Glomerular visceral epithelial cell (primary cell): ENCODE data around the gene ALB.

ENCODE experiments used
- DNase-seq: peaks from one replicate; pipeline ENCODE4 v3.0.0-alpha.2; 2016; ENCODE audit errors: extremely low spot score

The ALB gene

DNA sequence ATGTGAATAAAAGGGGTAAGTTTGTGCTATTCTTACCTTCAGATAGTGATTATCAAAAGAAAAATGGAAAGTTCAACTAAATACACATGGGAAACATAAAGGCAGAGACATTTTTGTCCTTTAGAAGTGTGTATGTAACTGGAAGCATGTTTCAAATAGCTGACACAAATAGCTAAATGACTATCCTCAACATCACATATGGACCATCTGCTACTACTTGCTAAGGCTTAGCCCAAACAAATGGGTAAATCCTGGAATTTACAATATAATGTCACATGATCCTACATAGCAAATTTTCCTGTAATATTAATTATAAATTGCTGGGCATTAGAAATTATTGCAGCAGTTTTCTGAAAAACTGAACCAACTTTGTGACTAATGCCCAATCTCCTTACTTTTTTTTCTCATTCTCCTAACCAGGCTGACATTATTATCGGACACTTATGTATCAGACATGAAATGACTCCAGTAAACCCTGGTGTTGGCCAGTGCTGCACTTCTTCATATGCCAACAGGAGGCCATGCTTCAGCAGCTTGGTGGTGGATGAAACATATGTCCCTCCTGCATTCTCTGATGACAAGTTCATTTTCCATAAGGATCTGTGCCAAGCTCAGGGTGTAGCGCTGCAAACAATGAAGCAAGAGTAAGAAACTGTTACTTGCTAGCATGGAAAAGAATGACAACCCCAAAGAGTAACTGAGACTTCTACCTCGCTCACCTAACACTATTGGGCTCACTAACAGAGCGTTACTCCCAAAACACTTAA lies 48.1 kb downstream of the ALB start:
- DNase-seq: no peak

DNA sequence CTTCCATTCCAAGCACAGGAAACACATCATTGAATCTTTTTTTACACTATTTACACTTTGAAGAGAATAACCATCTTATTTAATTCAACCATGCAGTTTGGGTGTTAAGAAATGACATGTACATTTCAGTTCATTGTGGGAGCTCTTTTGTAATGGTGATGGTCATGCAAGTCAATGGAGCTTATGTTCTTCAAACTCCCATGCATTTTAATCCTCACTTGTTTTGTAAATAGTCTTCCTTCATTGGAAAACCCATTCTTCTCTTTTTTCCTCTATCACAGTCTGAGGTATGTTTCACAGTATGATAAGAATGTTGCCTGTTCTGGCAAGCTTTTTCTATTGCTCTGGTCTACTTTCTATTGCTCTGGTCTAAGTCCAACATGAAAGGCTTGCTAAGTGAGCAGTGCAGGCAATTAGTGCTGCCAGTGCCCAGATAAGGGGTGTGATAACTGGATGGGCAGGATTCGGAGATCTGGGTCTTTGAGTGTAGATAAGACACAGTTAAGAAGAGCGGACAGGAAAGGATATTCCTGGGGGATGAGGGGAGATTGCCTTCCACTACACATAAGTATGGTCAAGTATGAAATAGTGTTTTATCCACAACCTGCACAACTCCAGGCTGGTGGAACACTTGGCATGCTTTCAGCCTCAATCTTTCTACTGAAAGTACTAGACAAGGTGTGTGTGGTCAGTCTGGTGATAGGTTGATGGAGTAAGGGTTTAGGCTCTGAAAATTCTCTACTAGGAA lies 49.0 kb downstream of the ALB start:
- DNase-seq: no peak

DNA sequence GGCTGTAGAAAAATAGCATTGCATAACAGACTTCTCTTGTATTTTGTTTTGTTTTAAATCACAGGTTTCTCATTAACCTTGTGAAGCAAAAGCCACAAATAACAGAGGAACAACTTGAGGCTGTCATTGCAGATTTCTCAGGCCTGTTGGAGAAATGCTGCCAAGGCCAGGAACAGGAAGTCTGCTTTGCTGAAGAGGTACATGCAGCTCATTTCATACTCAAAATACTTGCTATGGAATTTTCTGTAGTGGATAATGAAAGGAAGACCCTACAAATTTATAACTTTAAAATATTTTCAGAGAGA lies 49.6 kb downstream of the ALB start:
- DNase-seq: peak; percentile 21

DNA sequence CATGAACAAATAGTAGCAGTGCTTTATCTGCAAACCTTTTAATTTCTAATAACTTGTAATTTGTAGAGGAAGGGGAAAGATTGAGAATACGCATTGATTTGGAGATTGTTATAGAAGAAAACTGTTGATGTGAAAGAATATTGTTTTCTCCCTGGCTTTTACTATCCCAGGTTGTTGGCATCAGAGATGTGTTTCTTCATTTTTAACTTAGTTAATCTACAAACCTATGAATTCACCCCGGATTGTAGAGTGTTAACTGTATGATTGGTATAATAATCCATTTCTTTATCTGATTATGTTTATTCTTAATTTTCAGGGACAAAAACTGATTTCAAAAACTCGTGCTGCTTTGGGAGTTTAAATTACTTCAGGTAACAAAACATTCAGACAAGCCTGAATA lies 50.8 kb downstream of the ALB start:
- DNase-seq: no peak

DNA sequence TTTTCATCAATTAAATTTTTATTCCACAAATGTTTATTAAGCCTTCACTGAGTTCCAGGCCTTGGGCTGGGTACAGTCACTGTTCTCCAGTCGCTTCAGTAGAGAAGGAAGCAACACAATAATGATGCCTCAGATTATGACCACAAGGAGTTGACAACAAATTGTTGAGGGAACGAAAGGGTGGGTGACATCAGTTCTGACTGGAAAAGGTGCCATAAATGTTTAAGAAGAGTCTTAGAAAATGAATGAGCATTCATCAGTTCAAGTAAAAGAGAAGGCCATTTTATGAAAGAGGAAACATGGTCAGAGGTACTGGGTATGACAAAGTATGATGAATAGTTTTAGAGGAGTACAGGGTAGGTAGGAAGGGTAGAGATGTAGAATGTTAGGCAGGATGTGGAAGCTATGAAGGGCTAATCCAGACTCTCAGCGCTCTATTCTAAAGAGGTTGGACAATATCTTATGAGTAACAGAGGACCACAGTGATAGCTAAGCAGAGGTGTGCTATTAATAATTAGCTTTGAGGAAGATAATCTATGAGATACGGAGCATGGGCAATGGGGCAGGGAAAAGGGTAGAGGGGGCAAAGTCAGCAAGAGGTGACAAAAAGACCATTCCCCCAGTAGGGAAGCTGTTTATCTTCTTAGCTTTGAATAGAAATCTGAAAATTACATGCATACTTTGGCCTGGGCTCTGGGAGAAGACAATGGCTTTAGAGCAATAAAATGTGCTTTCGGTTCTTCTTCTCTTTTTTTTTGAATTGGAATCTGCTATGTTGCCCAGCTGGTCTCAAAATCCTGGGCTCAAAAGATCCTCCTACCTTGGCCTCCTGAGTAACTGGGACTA lies 52.3 kb downstream of the ALB start:
- DNase-seq: no peak

DNA sequence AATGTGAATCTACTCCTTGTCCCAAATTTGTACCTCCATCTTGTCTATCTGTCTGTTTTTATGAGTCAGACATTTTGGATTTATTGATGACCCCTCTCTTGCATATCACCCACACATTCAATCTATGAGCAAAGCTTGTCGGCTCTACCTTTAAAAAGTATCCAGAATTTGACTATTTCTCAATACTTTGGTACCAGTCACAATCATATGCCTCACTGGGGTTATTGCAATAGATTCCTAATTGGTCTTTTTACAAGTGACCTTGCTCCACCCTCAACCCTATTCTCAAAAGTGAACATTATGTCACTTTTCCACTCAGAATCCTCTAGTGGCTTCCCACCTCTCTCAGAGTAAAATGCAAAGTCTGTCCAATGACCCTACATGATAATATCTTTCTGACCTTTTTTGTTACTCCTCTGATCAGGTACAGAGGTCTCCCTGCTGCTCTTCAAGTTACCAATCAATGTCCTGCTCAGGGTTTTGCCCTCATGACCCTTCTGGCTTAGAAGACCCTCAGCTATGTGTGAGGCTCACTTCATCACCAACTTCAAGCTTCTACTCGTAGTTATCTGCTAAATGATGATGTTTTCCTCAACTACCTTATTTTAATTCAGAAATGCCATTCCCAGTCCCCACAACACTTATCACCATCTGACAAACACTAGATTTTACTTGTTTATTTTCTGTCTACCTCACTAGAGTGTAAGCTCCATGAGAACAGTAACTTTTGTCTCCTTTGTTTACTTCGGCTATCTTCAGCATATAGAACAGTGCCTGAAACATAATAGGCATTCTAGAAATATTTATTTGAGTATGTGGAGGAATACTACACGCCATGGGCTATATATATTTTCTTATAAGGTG lies 54.3 kb downstream of the ALB start:
- DNase-seq: no peak

DNA sequence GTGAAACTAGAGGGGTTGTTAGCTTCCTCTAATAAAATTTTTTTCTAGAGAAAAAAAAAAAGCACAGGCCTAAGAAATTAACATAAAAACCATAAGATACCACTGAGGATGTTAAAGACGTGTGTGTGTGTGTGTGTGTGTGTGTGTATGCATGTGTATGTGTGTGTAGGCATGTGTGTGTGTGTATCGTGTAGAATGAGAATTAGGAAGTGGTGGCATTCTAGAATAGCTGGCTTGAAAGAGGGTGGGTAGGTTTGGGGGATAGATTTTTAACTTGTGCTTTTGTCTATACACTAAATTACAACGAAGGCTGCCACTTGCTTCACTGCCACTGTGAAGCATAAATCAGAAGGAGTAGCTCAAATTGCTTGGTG lies 54.9 kb downstream of the ALB start:
- no peak for DNase-seq

DNA sequence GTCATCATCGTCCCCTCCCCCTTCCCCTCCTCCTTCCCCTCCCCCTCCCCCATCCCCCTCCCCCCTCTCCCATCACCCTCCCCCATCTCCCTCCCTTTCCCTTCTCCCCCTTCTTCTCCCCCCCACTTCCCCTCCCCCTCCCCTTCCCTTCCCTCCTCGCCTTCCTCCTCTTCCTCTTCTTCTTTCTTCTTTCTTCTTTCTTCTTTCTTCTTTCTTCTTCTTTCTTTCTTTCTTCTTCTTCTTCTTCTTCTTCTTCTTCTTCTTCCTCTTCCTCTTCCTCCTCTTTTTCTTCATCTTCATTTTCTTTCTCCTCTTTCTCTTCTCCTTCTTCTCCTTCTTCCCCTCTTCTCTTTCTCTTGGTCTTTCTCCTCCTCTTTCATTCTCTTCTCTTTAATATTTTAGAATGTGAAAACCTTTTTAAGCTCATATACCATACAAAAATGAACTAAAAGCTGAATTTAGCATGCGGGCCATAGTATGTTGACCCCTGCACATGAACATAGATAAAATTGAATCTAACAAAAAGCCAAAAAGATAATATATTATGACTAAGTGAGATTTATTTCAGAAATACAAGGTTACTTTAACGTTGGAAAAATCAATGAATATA lies 56.9 kb downstream of the ALB start:
- no peak for DNase-seq

DNA sequence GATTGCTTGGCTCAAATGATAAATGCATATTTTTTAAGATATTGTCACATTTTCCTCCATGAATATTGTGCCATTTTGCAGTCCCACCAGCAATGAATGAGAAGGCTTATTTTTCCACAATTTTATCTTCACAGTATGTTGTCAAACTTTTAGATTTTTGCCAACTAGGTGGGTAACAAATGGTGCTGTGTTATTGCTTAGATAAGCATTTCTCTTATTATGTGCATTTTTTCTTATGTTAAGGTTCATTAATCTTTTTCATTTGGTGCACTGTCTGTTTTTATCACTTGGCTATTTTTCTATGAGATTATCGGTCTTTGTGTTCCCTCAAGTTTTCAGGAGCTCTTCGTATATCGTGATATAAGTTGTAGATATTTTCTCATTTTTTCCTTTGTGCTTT lies 64.1 kb downstream of the ALB start:
- DNase-seq: no peak

DNA sequence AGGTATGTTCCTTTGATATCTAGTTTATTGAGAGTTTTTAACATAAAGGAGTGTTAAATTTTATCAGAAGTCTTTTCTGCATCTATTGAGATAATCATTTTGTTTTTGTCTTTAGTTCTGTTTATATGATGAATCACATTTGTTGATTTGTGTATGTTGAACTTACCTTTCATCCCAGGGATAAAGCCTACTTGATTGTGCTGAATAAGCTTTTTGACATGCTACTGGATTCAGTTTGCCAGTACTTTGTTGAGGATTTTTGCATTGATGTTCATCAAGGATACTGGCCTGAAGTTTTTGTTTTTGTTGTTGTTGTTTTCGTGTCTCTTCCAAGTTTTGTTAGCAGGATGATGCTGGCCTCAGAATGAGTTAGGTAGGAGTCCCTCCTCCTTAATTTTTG lies 66.6 kb downstream of the ALB start:
- DNase-seq: no peak
